ENCODE results near the gene POU4F3. TPM values are rescaled to one million over a fixed set of nuclear protein-coding genes. Genes with fewer than 3 reads are reported as not detected.

Gene POU4F3
- total and polyA plus RNA-seq, 2 donors: 0.03 to 0.11 TPM

- no peak for DNase-seq (ENCODE audit: extremely low spot score)
- 67% methylated on average over 7 of the region's 7 CpGs for WGBS
- H3K36me3 ChIP-seq (ENCODE audit: insufficient read depth): no peaks in the 10 kb centered on the region
- H3K4me3 ChIP-seq (ENCODE audit: low read depth, low read length): no peak overlapping the region
- H3K27ac ChIP-seq (ENCODE audit: low read depth): no peak overlapping the region
- H3K4me1 ChIP-seq (ENCODE audit: insufficient read depth): no peaks in the 10 kb centered on the region
Measured at GRCh38 chr5:146327257-146327870, 11.3 kb upstream of the POU4F3 start.

- H3K4me1 ChIP-seq (ENCODE audit: insufficient read depth): no peaks in the 10 kb centered on the region
- H3K4me3 ChIP-seq (ENCODE audit: low read depth, low read length): no peak overlapping the region
- no peak for DNase-seq (ENCODE audit: extremely low spot score)
- 57% methylated on average over 1 of the region's 1 CpG for WGBS
- no peak overlapping the region for H3K27ac ChIP-seq (ENCODE audit: low read depth)
- no peaks in the 10 kb centered on the region for H3K36me3 ChIP-seq (ENCODE audit: insufficient read depth)
Measured at GRCh38 chr5:146327989-146328388, 10.7 kb upstream of the POU4F3 start.

- no peaks in the 10 kb centered on the region for H3K4me1 ChIP-seq (ENCODE audit: insufficient read depth)
- H3K4me3 ChIP-seq (ENCODE audit: low read depth, low read length): no peak overlapping the region
- no peaks in the 10 kb centered on the region for H3K36me3 ChIP-seq (ENCODE audit: insufficient read depth)
- WGBS: 87% methylated on average over 2 of the region's 2 CpGs
- no peak overlapping the region for H3K27ac ChIP-seq (ENCODE audit: low read depth)
- DNase-seq (ENCODE audit: extremely low spot score): no peak
Measured at GRCh38 chr5:146329697-146330096, 8.9 kb upstream of the POU4F3 start.

DNA sequence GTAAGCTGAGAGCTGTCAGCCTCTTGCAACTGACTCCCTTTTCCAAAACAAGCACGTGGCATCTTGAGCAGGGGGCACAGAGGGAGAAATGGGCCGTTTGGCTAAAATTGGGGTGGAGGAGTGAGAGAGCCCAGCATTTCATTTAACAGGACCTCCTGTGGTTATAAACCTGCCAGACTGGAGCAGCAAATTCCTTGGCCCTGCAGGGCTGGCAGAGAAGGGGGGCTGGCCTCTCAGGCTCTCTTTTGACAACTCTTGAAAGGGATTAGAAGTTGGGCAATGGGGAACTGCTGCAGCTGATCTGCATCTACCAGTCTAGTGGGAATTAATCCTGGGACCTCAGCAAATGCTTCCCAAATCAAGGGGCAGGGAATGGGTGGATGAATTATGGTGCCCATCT is 7.2 kb upstream of the POU4F3 start:
- Histone ChIP-seq H3K4me3 (ENCODE audit: low read depth, low read length) (no peak overlapping the region), H3K27ac (ENCODE audit: low read depth) (no peak overlapping the region), H3K36me3 (ENCODE audit: insufficient read depth) (no peaks in the 10 kb centered on the region), H3K4me1 (ENCODE audit: insufficient read depth) (no peaks in the 10 kb centered on the region)
- no peak for DNase-seq (ENCODE audit: extremely low spot score)
- 2% methylated on average over 2 of the region's 2 CpGs for WGBS

GRCh38 chr5:146334074-146334533 is 4.5 kb upstream of the POU4F3 start:
- no peak for DNase-seq (ENCODE audit: extremely low spot score)
- WGBS: 2% methylated on average over 24 of the region's 24 CpGs
- Histone ChIP-seq H3K4me3 (ENCODE audit: low read depth, low read length) (no peak overlapping the region), H3K27ac (ENCODE audit: low read depth) (no peak overlapping the region), H3K36me3 (ENCODE audit: insufficient read depth) (no peaks in the 10 kb centered on the region), H3K4me1 (ENCODE audit: insufficient read depth) (no peaks in the 10 kb centered on the region)

DNA sequence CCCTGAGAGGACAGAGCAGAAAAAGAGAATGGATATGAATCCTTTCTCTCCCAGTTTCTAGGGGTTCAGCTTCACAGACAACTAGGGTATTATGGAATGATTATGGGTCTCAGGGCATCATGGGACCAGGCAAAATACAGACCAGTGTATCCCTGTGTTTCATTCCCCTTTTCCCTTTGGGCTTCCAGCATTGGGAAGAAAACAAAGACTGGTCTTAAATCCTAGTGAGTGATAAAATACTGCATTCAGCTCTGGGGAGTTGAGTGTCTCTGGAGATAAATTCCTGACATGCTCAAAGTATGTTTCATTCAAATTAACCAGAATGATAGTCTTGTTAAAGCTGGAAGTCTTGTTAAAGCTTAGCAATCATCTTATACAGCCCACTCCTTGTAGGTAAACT is 2.4 kb upstream of the POU4F3 start:
- H3K27ac ChIP-seq (ENCODE audit: low read depth): no peak overlapping the region
- H3K4me1 ChIP-seq (ENCODE audit: insufficient read depth): no peaks in the 10 kb centered on the region
- DNase-seq (ENCODE audit: extremely low spot score): no peak
- H3K36me3 ChIP-seq (ENCODE audit: insufficient read depth): no peaks in the 10 kb centered on the region
- H3K4me3 ChIP-seq (ENCODE audit: low read depth, low read length): no peak overlapping the region

DNA sequence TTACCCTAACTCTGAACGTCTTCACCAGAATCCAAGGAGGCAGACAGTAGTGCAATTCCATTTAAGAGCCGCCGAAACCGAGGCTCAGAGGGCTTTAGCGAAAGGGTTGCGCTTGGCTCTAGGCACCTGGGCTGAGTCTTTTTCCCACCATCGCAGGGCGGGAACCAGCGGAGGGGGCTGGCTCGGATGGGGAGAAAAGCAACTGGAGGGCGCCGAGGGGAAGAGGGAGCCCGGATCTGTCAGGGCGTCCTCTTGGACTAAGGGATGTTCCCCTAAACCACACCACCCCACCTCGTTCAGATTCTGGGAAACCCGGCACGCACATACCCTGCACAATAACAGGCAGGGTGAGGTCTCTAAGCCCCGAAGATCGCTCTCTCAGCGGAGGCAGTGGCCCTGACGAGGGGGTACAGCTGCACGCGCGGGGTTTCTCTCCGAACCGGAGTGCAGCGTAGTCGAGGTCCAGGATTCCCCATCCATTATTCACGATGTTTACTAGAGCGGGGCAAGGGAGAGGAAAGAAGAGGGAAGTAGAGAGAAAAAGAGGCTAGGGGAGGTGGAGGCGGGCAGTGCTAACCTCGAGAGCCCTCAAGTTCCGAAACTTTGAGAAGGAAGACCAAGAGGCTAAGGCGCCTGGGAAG is 1.3 kb upstream of the POU4F3 start:
- Histone ChIP-seq H3K36me3 (ENCODE audit: insufficient read depth) (no peaks in the 10 kb centered on the region), H3K27ac (ENCODE audit: low read depth) (no peak overlapping the region), H3K4me1 (ENCODE audit: insufficient read depth) (no peaks in the 10 kb centered on the region), H3K4me3 (ENCODE audit: low read depth, low read length) (no peak overlapping the region)
- DNase-seq (ENCODE audit: extremely low spot score): no peak
- WGBS: 2% methylated on average over 34 of the region's 34 CpGs

GRCh38 chr5:146337928-146338327 is 711 bp upstream of the POU4F3 start:
- Histone ChIP-seq H3K27ac (ENCODE audit: low read depth) (no peak overlapping the region), H3K4me3 (ENCODE audit: low read depth, low read length) (no peak overlapping the region), H3K36me3 (ENCODE audit: insufficient read depth) (no peaks in the 10 kb centered on the region), H3K4me1 (ENCODE audit: insufficient read depth) (no peaks in the 10 kb centered on the region)
- DNase-seq (ENCODE audit: extremely low spot score): no peak
- 1% methylated on average over 8 of the region's 8 CpGs for WGBS

DNA sequence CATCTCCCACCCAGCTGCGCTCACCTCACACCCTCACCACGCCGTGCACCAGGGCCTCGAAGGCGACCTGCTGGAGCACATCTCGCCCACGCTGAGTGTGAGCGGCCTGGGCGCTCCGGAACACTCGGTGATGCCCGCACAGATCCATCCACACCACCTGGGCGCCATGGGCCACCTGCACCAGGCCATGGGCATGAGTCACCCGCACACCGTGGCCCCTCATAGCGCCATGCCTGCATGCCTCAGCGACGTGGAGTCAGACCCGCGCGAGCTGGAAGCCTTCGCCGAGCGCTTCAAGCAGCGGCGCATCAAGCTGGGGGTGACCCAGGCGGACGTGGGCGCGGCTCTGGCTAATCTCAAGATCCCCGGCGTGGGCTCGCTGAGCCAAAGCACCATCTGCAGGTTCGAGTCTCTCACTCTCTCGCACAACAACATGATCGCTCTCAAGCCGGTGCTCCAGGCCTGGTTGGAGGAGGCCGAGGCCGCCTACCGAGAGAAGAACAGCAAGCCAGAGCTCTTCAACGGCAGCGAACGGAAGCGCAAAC is 1.1 kb downstream of the POU4F3 start:
- DNase-seq (ENCODE audit: extremely low spot score): no peak
- no peaks in the 10 kb centered on the region for H3K4me1 ChIP-seq (ENCODE audit: insufficient read depth)
- 5% methylated on average over 44 of the region's 44 CpGs for WGBS
- H3K4me3 ChIP-seq (ENCODE audit: low read depth, low read length): no peak overlapping the region
- H3K36me3 ChIP-seq (ENCODE audit: insufficient read depth): no peaks in the 10 kb centered on the region
- H3K27ac ChIP-seq (ENCODE audit: low read depth): no peak overlapping the region

GRCh38 chr5:146340260-146341081 is 1.8 kb downstream of the POU4F3 start:
- no peaks in the 10 kb centered on the region for H3K4me1 ChIP-seq (ENCODE audit: insufficient read depth)
- no peaks in the 10 kb centered on the region for H3K36me3 ChIP-seq (ENCODE audit: insufficient read depth)
- no peak overlapping the region for H3K27ac ChIP-seq (ENCODE audit: low read depth)
- peak overlapping the region; percentile 1 for H3K4me3 ChIP-seq (ENCODE audit: low read depth, low read length)
- DNase-seq (ENCODE audit: extremely low spot score): peak; percentile 32
- WGBS: 4% methylated on average over 40 of the region's 40 CpGs

GRCh38 chr5:146341854-146342253 is 3.2 kb downstream of the POU4F3 start:
- Histone ChIP-seq H3K4me3 (ENCODE audit: low read depth, low read length) (no peak overlapping the region), H3K4me1 (ENCODE audit: insufficient read depth) (no peaks in the 10 kb centered on the region), H3K27ac (ENCODE audit: low read depth) (no peak overlapping the region), H3K36me3 (ENCODE audit: insufficient read depth) (no peaks in the 10 kb centered on the region)
- WGBS: 8% methylated on average over 6 of the region's 6 CpGs
- DNase-seq (ENCODE audit: extremely low spot score): no peak

GRCh38 chr5:146342519-146342881 is 3.9 kb downstream of the POU4F3 start:
- no peak overlapping the region for H3K27ac ChIP-seq (ENCODE audit: low read depth)
- 3% methylated on average over 14 of the region's 14 CpGs for WGBS
- no peak overlapping the region for H3K4me3 ChIP-seq (ENCODE audit: low read depth, low read length)
- H3K36me3 ChIP-seq (ENCODE audit: insufficient read depth): no peaks in the 10 kb centered on the region
- DNase-seq (ENCODE audit: extremely low spot score): no peak
- no peaks in the 10 kb centered on the region for H3K4me1 ChIP-seq (ENCODE audit: insufficient read depth)

- Histone ChIP-seq H3K36me3 (ENCODE audit: insufficient read depth) (no peaks in the 10 kb centered on the region), H3K4me3 (ENCODE audit: low read depth, low read length) (no peak overlapping the region), H3K27ac (ENCODE audit: low read depth) (no peak overlapping the region), H3K4me1 (ENCODE audit: insufficient read depth) (no peaks in the 10 kb centered on the region)
- 3% methylated on average over 46 of the region's 46 CpGs for WGBS
- DNase-seq (ENCODE audit: extremely low spot score): no peak
Measured at GRCh38 chr5:146342882-146343865, 4.5 kb downstream of the POU4F3 start.

Data from urinary bladder (tissue), 4 donors.